ENCODE results near the gene MFSD2B.
"Not testable (repeated sequence)": the region's sequence is repeated elsewhere in the genome, so short reads cannot be mapped to it uniquely, and the experiment has no call there.

The MFSD2B gene

GRCh38 chr2:24011250-24012104 is 1.6 kb downstream of the MFSD2B start:
- no peak overlapping the region for H4K91ac ChIP-seq (ENCODE audit: low read depth, low read length, poor library complexity)
- H3K4ac ChIP-seq (ENCODE audit: low read length) = no peak overlapping the region
- H3K4me3 ChIP-seq (ENCODE audit: low read length in 2 of 2) = no peak overlapping the region
- no peak overlapping the region for H3K18ac ChIP-seq (ENCODE audit: low read length)
- no peak overlapping the region for H2AFZ ChIP-seq (ENCODE audit: low read length)
- no peak overlapping the region for H3K23ac ChIP-seq (ENCODE audit: low read depth, low read length, poor library complexity)
- peaks cover 7% of the 10 kb centered on the region in 2 donors for H3K4me1 ChIP-seq (ENCODE audit: control insufficient read depth in 2 of 2, insufficient read depth in 1 of 2, low read depth in 1 of 2, low read length in 2 of 2)
- peaks cover 0 to 18% (median 0%) of the 10 kb centered on the region in 3 experiments for H3K27me3 ChIP-seq (ENCODE audit: control insufficient read depth in 3 of 3, insufficient read depth in 3 of 3, low read depth in 1 of 3, low read length in 3 of 3)
- H3K14ac ChIP-seq (ENCODE audit: low read length) = no peak overlapping the region
- no CpG with 5 or more reads among the region's 7 CpGs for WGBS, 2 donors (ENCODE audit: extremely low coverage in 2 of 2, insufficient read length in 2 of 2, insufficient replicate concordance in 1 of 2)
- H2BK120ac ChIP-seq (ENCODE audit: low read depth, low read length) = no peak overlapping the region
- H2AK5ac ChIP-seq (ENCODE audit: low read depth, low read length) = no peak overlapping the region
- no peak overlapping the region for H4K8ac ChIP-seq (ENCODE audit: low read depth, low read length)
- H3K36me3 ChIP-seq (replicated peaks in 1 of 2; ENCODE audit: control insufficient read depth in 2 of 2, insufficient read depth in 2 of 2, low read length in 2 of 2) = no peaks in the 10 kb centered on the region
- no peaks in the 10 kb centered on the region for H3K79me1 ChIP-seq (ENCODE audit: low read depth, low read length)
- no peak overlapping the region for H2BK15ac ChIP-seq (ENCODE audit: low read length)
- H2BK5ac ChIP-seq (ENCODE audit: low read length) = no peak overlapping the region
- H3K27ac ChIP-seq (replicated peaks; ENCODE audit: low read length) = no peak overlapping the region
- H3K9me3 ChIP-seq (replicated peaks in 1 of 2; ENCODE audit: control insufficient read depth in 2 of 2, insufficient read depth in 1 of 2, low read depth in 1 of 2, low read length in 2 of 2) = no peaks in the 10 kb centered on the region
- H3K4me2 ChIP-seq (ENCODE audit: insufficient read depth, low read length, poor library complexity, severe bottlenecking) = no peak overlapping the region
- H3K9ac ChIP-seq (ENCODE audit: low read depth, low read length, poor library complexity) = no peak overlapping the region
- DNase-seq (ENCODE audit: low spot score) = no peak
- H2BK12ac ChIP-seq (ENCODE audit: low read length) = no peak overlapping the region

GRCh38 chr2:24012521-24013188 is 2.8 kb downstream of the MFSD2B start:
- no peak overlapping the region for H4K91ac ChIP-seq (ENCODE audit: low read depth, low read length, poor library complexity)
- no peak overlapping the region for H3K18ac ChIP-seq (ENCODE audit: low read length)
- no peak overlapping the region for H3K4ac ChIP-seq (ENCODE audit: low read length)
- no peak overlapping the region for H3K23ac ChIP-seq (ENCODE audit: low read depth, low read length, poor library complexity)
- H3K4me2 ChIP-seq (ENCODE audit: insufficient read depth, low read length, poor library complexity, severe bottlenecking) = no peak overlapping the region
- H2BK15ac ChIP-seq (ENCODE audit: low read length) = no peak overlapping the region
- H3K9me3 ChIP-seq (replicated peaks in 1 of 2; ENCODE audit: control insufficient read depth in 2 of 2, insufficient read depth in 1 of 2, low read depth in 1 of 2, low read length in 2 of 2) = no peaks in the 10 kb centered on the region
- no peak overlapping the region for H2BK120ac ChIP-seq (ENCODE audit: low read depth, low read length)
- no peak overlapping the region for H3K4me3 ChIP-seq (ENCODE audit: low read length in 2 of 2)
- H2AFZ ChIP-seq (ENCODE audit: low read length) = no peak overlapping the region
- no CpG with 5 or more reads among the region's 9 CpGs for WGBS, 2 donors (ENCODE audit: extremely low coverage in 2 of 2, insufficient read length in 2 of 2, insufficient replicate concordance in 1 of 2)
- no peaks in the 10 kb centered on the region for H3K79me1 ChIP-seq (ENCODE audit: low read depth, low read length)
- no peak overlapping the region for H3K27ac ChIP-seq (replicated peaks; ENCODE audit: low read length)
- H2BK5ac ChIP-seq (ENCODE audit: low read length) = no peak overlapping the region
- no peak overlapping the region for H2AK5ac ChIP-seq (ENCODE audit: low read depth, low read length)
- H3K27me3 ChIP-seq (ENCODE audit: control insufficient read depth in 3 of 3, insufficient read depth in 3 of 3, low read depth in 1 of 3, low read length in 3 of 3) = peaks cover 0 to 18% (median 0%) of the 10 kb centered on the region in 3 experiments
- DNase-seq (ENCODE audit: low spot score) = no peak
- peaks cover 7% of the 10 kb centered on the region in 2 donors for H3K4me1 ChIP-seq (ENCODE audit: control insufficient read depth in 2 of 2, insufficient read depth in 1 of 2, low read depth in 1 of 2, low read length in 2 of 2)
- no peak overlapping the region for H2BK12ac ChIP-seq (ENCODE audit: low read length)
- no peak overlapping the region for H3K9ac ChIP-seq (ENCODE audit: low read depth, low read length, poor library complexity)
- H3K14ac ChIP-seq (ENCODE audit: low read length) = no peak overlapping the region
- H4K8ac ChIP-seq (ENCODE audit: low read depth, low read length) = no peak overlapping the region
- H3K36me3 ChIP-seq (replicated peaks in 1 of 2; ENCODE audit: control insufficient read depth in 2 of 2, insufficient read depth in 2 of 2, low read length in 2 of 2) = no peaks in the 10 kb centered on the region

GRCh38 chr2:24014902-24015301 is 5.0 kb downstream of the MFSD2B start:
- H2BK15ac ChIP-seq (ENCODE audit: low read length); H3K4ac ChIP-seq (ENCODE audit: low read length); H3K27me3 ChIP-seq (ENCODE audit: control insufficient read depth in 3 of 3, insufficient read depth in 3 of 3, low read depth in 1 of 3, low read length in 3 of 3); H2BK12ac ChIP-seq (ENCODE audit: low read length); H3K36me3 ChIP-seq (replicated peaks in 1 of 2; ENCODE audit: control insufficient read depth in 2 of 2, insufficient read depth in 2 of 2, low read length in 2 of 2); H3K23ac ChIP-seq (ENCODE audit: low read depth, low read length, poor library complexity); H3K4me2 ChIP-seq (ENCODE audit: insufficient read depth, low read length, poor library complexity, severe bottlenecking); H4K8ac ChIP-seq (ENCODE audit: low read depth, low read length); H3K9me3 ChIP-seq (replicated peaks in 1 of 2; ENCODE audit: control insufficient read depth in 2 of 2, insufficient read depth in 1 of 2, low read depth in 1 of 2, low read length in 2 of 2); H3K79me1 ChIP-seq (ENCODE audit: low read depth, low read length); H2AFZ ChIP-seq (ENCODE audit: low read length); H3K18ac ChIP-seq (ENCODE audit: low read length); H3K14ac ChIP-seq (ENCODE audit: low read length); H2BK5ac ChIP-seq (ENCODE audit: low read length); H3K4me1 ChIP-seq (ENCODE audit: control insufficient read depth in 2 of 2, insufficient read depth in 1 of 2, low read depth in 1 of 2, low read length in 2 of 2); H3K27ac ChIP-seq (replicated peaks; ENCODE audit: low read length); H3K4me3 ChIP-seq (ENCODE audit: low read length in 2 of 2); H2AK5ac ChIP-seq (ENCODE audit: low read depth, low read length); H4K91ac ChIP-seq (ENCODE audit: low read depth, low read length, poor library complexity); H3K9ac ChIP-seq (ENCODE audit: low read depth, low read length, poor library complexity); DNase-seq (ENCODE audit: low spot score); H2BK120ac ChIP-seq (ENCODE audit: low read depth, low read length): not testable (repeated sequence)
- WGBS, 2 donors (ENCODE audit: extremely low coverage in 2 of 2, insufficient read length in 2 of 2, insufficient replicate concordance in 1 of 2) = no CpG with 5 or more reads among the region's 6 CpGs
